ENCODE measurements around the gene AMACR.
A peak's percentile ranks its signal among the peaks of the same experiment; 100 is the strongest.
"Not testable (repeated sequence)": the region's sequence is repeated elsewhere in the genome, so short reads cannot be mapped to it uniquely, and the experiment has no call there.

Gene AMACR

DNA sequence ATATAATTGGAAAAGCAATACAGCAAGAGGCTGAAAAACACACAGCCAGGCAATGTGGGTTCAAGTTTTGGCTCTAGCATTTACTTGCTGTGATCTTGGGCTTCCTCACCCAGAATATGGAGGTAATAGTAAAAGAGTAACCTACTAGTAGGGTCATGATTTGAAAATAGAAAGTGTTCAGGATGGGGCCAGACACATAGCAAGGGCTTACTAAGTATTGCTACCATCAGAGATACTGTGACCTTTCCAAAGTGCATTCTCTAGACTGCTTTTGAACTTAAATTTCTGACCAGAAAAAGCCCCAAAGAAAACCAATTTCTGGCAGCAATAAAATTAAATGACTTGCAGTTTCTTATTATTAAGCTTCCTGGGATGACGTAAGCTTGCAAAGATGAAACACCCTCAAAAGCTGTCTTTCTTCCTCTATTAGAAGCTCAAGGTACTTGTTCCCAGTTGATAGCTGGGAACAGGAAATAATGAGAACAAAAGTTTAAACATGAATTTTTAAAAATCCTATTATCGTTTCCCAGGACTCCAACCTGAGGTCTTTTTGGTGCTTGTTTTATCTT, 43.6 kb downstream of the AMACR start:
- DNase-seq, result peak; percentile 45

DNA sequence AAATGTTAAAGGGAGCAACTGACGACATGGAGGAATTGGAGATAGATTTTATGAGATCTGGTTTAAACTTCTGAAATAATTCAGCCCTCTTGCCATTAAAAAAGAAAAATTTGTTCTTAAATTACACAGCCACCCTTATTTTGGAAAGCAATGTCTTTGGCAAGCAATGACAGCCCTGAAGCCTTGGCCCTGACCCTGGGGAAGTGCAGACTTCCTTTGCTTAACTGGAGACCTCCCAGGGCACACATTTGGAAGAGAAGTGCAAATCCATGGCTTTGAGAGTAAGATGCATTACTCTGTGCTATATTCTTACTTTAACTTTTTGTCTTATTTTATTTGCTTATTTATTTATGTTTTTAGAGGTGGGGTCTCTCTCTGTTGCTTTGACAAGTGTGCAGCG, 49.7 kb downstream of the AMACR start:
- no peak for DNase-seq

DNA sequence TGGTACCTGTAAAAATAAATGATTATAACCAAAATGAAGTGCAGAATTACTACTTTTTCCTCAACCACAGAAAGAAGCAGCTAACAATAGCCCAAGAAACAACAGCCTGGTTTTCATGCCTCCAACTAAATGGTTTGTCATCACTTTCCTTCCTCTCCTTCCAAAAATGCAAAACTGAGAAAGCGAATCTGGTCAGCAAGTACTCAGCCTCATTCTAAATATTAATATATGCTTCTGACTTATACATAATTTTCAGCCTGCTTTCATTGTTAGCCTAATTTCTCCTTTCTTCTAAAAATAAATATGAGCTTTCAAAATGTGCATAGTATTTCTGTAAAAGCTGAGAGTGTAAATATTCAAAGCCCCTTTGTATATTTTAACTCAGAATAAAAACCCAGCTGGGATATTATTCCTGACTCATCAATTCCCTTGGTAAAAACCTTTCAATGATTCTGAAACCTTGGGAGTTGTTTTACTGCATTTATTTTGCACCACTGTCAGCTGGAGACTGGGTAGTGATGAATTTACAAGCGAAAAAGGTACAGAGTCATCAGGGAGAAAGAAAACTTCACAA, 50.2 kb downstream of the AMACR start:
- DNase-seq, result no peak

DNA sequence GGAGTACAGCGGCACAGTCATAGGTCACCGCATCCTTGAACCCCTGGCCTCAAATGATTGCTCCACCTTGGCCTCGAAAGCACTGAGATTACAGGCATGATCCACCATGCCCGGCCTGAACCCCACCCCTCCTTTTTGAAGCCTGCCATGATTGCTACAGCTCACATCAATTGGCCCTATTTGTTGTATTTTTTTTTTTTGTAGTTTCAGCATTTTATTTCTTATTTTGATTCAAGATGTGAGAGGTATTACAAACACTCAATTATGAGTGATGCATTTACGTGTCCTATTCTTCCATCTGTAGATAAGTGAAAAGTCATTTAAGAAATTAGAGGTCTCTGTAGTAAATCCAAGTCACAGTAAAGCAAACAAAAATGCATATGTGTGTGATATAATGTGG, 55.7 kb downstream of the AMACR start:
- DNase-seq, result not testable (repeated sequence)

- no peak for DNase-seq
These were observed 63.2 kb downstream of the AMACR start for GRCh38 chr5:33944543-33945132.

- no peak for DNase-seq
These were observed 66.8 kb downstream of the AMACR start for GRCh38 chr5:33941090-33941489.

DNA sequence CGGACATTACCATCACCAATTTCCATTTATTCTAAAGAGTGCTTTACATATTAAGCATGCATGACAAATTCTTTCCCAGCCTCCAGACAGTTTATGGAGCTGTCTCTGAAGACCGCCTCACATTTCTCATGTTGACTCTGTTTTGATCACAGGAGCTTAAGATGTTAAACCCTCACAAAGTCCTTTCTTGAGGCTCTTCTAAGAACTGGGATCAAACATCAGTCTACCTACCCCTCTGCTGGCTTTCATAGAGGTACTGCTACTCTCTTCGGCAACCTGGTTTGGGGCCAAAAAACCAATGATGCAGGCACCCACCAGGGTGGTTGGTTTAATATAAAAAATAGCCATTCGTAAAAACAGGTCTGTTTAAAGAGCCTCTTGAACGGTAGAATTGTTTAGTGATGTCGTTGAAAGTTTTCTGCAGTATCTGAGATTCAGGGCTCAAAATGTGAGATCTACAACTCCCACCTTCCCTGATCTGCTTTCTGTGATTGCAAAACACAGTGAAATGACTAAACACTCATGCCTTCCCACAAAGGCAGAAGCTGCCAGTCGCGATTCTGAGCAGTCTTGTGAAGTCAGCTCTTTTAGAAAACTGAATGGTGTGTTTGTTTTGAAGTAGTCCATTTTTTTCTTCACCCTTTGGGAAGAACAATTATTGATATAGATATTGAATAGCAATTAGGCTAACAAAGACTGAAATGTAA, 68.1 kb downstream of the AMACR start:
- DNase-seq, result no peak

- DNase-seq, result no peak
These were observed 69.0 kb downstream of the AMACR start for GRCh38 chr5:33938881-33939280.

GRCh38 chr5:33938507-33938796, 69.4 kb downstream of the AMACR start:
- no peak for DNase-seq

GRCh38 chr5:33937707-33938506, 69.9 kb downstream of the AMACR start:
- DNase-seq, result no peak

- no peak for DNase-seq
These were observed 70.7 kb downstream of the AMACR start for GRCh38 chr5:33937017-33937706.

DNA sequence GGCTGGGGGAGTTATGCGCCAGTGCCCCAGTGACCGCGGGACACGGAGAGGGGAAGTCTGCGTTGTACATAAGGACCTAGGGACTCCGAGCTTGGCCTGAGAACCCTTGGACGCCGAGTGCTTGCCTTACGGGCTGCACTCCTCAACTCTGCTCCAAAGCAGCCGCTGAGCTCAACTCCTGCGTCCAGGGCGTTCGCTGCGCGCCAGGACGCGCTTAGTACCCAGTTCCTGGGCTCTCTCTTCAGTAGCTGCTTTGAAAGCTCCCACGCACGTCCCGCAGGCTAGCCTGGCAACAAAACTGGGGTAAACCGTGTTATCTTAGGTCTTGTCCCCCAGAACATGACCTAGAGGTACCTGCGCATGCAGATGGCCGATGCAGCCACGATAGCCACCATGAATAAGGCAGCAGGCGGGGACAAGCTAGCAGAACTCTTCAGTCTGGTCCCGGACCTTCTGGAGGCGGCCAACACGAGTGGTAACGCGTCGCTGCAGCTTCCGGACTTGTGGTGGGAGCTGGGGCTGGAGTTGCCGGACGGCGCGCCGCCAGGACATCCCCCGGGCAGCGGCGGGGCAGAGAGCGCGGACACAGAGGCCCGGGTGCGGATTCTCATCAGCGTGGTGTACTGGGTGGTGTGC, 71.4 kb downstream of the AMACR start, which contains the start of gene RXFP3:
TSS of gene RXFP3 (plus strand) at position 6 of the 636 bp plus-strand sequence. CDS start at position 361, 355 bp downstream.
- no peak for DNase-seq

Measured in hematopoietic multipotent progenitor cell treated with erythropoietin and hydrocortisone succinate and interleukin-3 and kit ligand, for 4 days (in vitro differentiated cells).